ENCODE results near the gene MCOLN1.

DNA sequence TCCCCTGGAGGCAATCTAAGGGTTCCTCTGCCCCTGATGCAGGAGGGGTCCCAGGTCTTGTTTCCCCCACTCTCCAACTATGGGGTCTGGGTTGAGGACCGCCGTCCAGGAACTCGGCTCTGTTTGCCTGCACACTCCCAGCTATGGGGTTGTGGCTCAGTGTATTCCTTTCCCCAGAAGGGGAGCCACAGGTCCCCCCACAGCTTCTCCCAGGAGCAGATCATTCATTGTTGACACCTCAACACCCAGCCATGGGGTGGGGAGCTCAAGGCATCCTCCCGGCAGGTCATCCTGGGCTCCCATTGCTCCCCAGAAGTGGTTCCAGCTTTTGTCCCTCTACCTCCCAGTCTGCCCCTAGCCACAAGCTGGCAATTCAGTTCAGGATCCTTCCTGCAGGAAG is 5.5 kb upstream of the MCOLN1 start:
- TF ChIP-seq, protein P1, sequence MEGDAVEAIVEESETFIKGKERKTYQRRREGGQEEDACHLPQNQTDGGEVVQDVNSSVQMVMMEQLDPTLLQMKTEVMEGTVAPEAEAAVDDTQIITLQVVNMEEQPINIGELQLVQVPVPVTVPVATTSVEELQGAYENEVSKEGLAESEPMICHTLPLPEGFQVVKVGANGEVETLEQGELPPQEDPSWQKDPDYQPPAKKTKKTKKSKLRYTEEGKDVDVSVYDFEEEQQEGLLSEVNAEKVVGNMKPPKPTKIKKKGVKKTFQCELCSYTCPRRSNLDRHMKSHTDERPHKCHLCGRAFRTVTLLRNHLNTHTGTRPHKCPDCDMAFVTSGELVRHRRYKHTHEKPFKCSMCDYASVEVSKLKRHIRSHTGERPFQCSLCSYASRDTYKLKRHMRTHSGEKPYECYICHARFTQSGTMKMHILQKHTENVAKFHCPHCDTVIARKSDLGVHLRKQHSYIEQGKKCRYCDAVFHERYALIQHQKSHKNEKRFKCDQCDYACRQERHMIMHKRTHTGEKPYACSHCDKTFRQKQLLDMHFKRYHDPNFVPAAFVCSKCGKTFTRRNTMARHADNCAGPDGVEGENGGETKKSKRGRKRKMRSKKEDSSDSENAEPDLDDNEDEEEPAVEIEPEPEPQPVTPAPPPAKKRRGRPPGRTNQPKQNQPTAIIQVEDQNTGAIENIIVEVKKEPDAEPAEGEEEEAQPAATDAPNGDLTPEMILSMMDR (conservative IDR thresholded peaks at IDR 0.05 in 1 of 2, IDR thresholded peaks at IDR 0.05 in 1 of 2; ENCODE audit: extremely low read depth in 1 of 2, insufficient read depth in 1 of 2, low read depth in 1 of 2, low read length in 2 of 2), result no peak
- TF ChIP-seq EZH2 (IDR thresholded peaks at IDR 0.05; ENCODE audit: borderline replicate concordance, low read length), result no peak

Measured in mammary epithelial cell (primary cell).